Smooth muscle cell (in vitro differentiated cells): ENCODE results near the gene IKZF1. TPM values are rescaled to one million over a fixed set of nuclear protein-coding genes. Genes with fewer than 3 reads are reported as not detected.

Experiments
- DNase-seq: peaks from one replicate; lab custom pipeline; 2025; ENCODE audit not compliant: unreplicated experiment; lab: John Stamatoyannopoulos, UW
- H2AFZ ChIP-seq: fragments of 200-600 bp; sonication (generic); 2 replicates; pipeline ENCODE4 v1.6.0; 2016; ENCODE audit warnings: antibody characterized with exemption, low read depth, mild to moderate bottlenecking
- H3F3A ChIP-seq: fragments of 200-600 bp; sonication (generic); 2 replicates; pipeline ENCODE4 v1.6.0; 2017; ENCODE audit warnings: antibody characterized with exemption, low read depth
- H3K27ac ChIP-seq: fragments of 200-600 bp; sonication (generic); 2 replicates; pipeline ENCODE4 v1.5.1; 2016; ENCODE audit warnings: low read depth, mild to moderate bottlenecking
- H3K27me3 ChIP-seq: fragments of 200-600 bp; sonication (generic); 2 replicates; pipeline ENCODE4 v1.6.1; 2016; ENCODE audit warnings: low read depth, mild to moderate bottlenecking
- H3K36me3 ChIP-seq: fragments of 200-600 bp; sonication (generic); 2 replicates; pipeline ENCODE4 v1.5.1; 2016; ENCODE audit warnings: low read depth
- H3K4me1 ChIP-seq: fragments of 200-600 bp; sonication (generic); 2 replicates; pipeline ENCODE4 v1.5.1; 2016; ENCODE audit warnings: low read depth
- H3K4me2 ChIP-seq: fragments of 200-600 bp; sonication (generic); 2 replicates; pipeline ENCODE4 v1.6.0; 2016; ENCODE audit warnings: mild to moderate bottlenecking
- H3K4me3 ChIP-seq: fragments of 200-600 bp; sonication (generic); 2 replicates; pipeline ENCODE4 v1.5.1; 2016; ENCODE audit warnings: mild to moderate bottlenecking
- H3K79me2 ChIP-seq: fragments of 200-600 bp; sonication (generic); 2 replicates; pipeline ENCODE4 v1.6.0; 2016; ENCODE audit warnings: low read depth, mild to moderate bottlenecking
- H3K9ac ChIP-seq: fragments of 200-600 bp; sonication (generic); 2 replicates; pipeline ENCODE4 v1.6.0; 2016; ENCODE audit warnings: low read depth
- H3K9me3 ChIP-seq: fragments of 200-600 bp; sonication (generic); replicated peaks from 2 replicates; pipeline ENCODE4 v1.5.1; 2016; ENCODE audit warnings: low read depth
- H4K20me1 ChIP-seq: fragments of 200-600 bp; sonication (generic); 2 replicates; pipeline ENCODE4 v1.6.0; 2016; ENCODE audit warnings: low read depth
- CTCF ChIP-seq: fragments of 200-600 bp; sonication (generic); IDR thresholded peaks from 2 replicates; pipeline ENCODE4 v1.5.1; 2017; ENCODE audit warnings: borderline replicate concordance, mild to moderate bottlenecking, antibody characterized with exemption; ENCODE audit not compliant: insufficient read depth, poor library complexity, severe bottlenecking
- WGBS: methylation state at CpG from one replicate; pipeline ENCODE4 v1.1.7; 2016; ENCODE audit warnings: low lambda C conversion rate; 5-methylcytosine and 5-hydroxymethylcytosine counted together
- polyA plus RNA-seq: library from polyadenylated mRNA; unstranded; fragments of >200 nt; fragmentation: Nextera tagmentation; extraction: Ambion mirVana; gene quantifications from 2 replicates; pipeline ENCODE4 v1.2.1, GENCODE V29; 2016
- total RNA-seq: library from RNA; depleted of rRNA; stranded (reverse); fragments of >200 nt; gene quantifications from 2 replicates; pipeline ENCODE4 v1.2.3, GENCODE V29; 2014

IKZF1 gene
- total and polyA plus RNA-seq, 2 experiments from 2014 or later: not detected

GRCh38 chr7:50284296-50284695, 20.2 kb upstream of the IKZF1 start:
- Histone ChIP-seq H3K4me1 (no peaks in the 10 kb centered on the region), H3F3A (no peaks in the 10 kb centered on the region), H2AFZ (no peak overlapping the region), H3K9me3 (no peaks in the 10 kb centered on the region), H3K4me3 (no peak overlapping the region), H4K20me1 (no peaks in the 10 kb centered on the region), H3K36me3 (no peaks in the 10 kb centered on the region), H3K27me3 (no peaks in the 10 kb centered on the region), H3K79me2 (no peaks in the 10 kb centered on the region), H3K4me2 (no peak overlapping the region), H3K27ac (no peak overlapping the region), H3K9ac (no peak overlapping the region)
- no peak for TF ChIP-seq CTCF
- 96% methylated on average over 3 of the region's 3 CpGs for WGBS
- no peak for DNase-seq

- H3F3A ChIP-seq: no peaks in the 10 kb centered on the region
- no peak overlapping the region for H3K4me3 ChIP-seq
- no peaks in the 10 kb centered on the region for H3K27me3 ChIP-seq
- no peaks in the 10 kb centered on the region for H3K79me2 ChIP-seq
- H3K27ac ChIP-seq: no peak overlapping the region
- H3K4me1 ChIP-seq: no peaks in the 10 kb centered on the region
- no peak overlapping the region for H2AFZ ChIP-seq
- H3K4me2 ChIP-seq: no peak overlapping the region
- no peaks in the 10 kb centered on the region for H4K20me1 ChIP-seq
- H3K9me3 ChIP-seq: no peaks in the 10 kb centered on the region
- no peak overlapping the region for H3K9ac ChIP-seq
- no peak for DNase-seq
- H3K36me3 ChIP-seq: no peaks in the 10 kb centered on the region
- WGBS: 84% methylated on average over 4 of the region's 4 CpGs
- no peak for TF ChIP-seq CTCF
These were observed 19.2 kb upstream of the IKZF1 start for GRCh38 chr7:50285269-50285668.

- no peaks in the 10 kb centered on the region for H3K4me1 ChIP-seq
- no peaks in the 10 kb centered on the region for H3K79me2 ChIP-seq
- no peak for DNase-seq
- H3K9ac ChIP-seq: no peak overlapping the region
- WGBS: 97% methylated on average over 1 of the region's 1 CpG
- H3K36me3 ChIP-seq: no peaks in the 10 kb centered on the region
- no peaks in the 10 kb centered on the region for H4K20me1 ChIP-seq
- no peak overlapping the region for H3K4me3 ChIP-seq
- H3K9me3 ChIP-seq: no peaks in the 10 kb centered on the region
- TF ChIP-seq CTCF: no peak
- no peaks in the 10 kb centered on the region for H3F3A ChIP-seq
- H3K27ac ChIP-seq: no peak overlapping the region
- no peaks in the 10 kb centered on the region for H3K27me3 ChIP-seq
- H3K4me2 ChIP-seq: no peak overlapping the region
- H2AFZ ChIP-seq: no peak overlapping the region
These were observed 17.4 kb upstream of the IKZF1 start for GRCh38 chr7:50287129-50287528.

- TF ChIP-seq CTCF: no peak
- Histone ChIP-seq H3K9ac (no peak overlapping the region), H3K79me2 (no peaks in the 10 kb centered on the region), H3K4me3 (no peak overlapping the region), H2AFZ (no peak overlapping the region), H3F3A (no peaks in the 10 kb centered on the region), H3K4me1 (no peaks in the 10 kb centered on the region), H3K36me3 (no peaks in the 10 kb centered on the region), H3K27ac (no peak overlapping the region), H3K4me2 (no peak overlapping the region), H3K9me3 (no peaks in the 10 kb centered on the region), H3K27me3 (peaks cover 17% of the 10 kb centered on the region), H4K20me1 (no peaks in the 10 kb centered on the region)
- DNase-seq: no peak
These were observed 12.3 kb upstream of the IKZF1 start for GRCh38 chr7:50292165-50292757.
